Measurements from ENCODE around the gene NLGN1.

NLGN1 gene

DNA sequence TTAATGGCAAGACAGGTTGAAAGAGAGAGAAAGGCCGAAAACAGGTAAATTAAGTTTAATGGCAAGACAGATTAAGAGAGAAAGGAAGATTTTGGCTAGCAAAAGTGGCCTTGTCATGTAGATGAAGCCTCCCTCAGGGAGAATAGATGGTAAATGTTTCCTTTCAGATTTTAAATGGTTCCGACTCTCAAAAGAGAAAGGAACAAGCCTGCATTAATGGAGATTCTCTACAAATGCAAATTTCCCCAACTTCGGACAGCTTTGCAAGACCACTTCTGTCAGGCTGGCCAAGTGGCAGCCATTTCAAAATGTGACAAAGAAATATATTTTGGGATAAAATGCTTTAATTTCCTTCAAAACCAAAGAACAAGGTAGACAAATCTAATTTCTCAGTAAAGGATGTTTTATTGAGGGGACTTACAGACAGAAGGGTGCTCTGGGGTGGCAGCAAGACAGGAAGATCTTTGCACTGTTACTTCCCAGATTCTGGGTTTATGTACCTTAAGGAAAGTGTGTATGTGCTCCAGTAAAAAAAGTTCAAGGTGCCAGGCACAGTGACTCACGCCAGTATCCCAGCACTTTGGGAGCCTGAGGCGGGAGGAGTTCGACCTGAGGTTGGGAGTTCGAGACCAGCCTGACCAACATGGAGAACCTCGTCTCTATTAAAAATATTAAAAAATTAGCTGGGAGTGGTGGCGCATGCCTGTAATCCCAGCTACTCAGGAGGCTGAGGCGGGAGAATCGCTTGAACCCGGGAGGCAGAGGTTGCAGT, 835.3 kb downstream of the NLGN1 start:
- no peak for DNase-seq (ENCODE audit: low spot score)
- in situ Hi-C loops (cut with MboI; ENCODE audit: low pct_unique_long_range_greater_than_20kb, low sequenced_read_pairs, unreplicated experiment) = no loop called here
- no peak for TF ChIP-seq CTCF (IDR thresholded peaks at IDR 0.05; ENCODE audit: extremely low read depth, insufficient read depth, missing control alignments)

DNA sequence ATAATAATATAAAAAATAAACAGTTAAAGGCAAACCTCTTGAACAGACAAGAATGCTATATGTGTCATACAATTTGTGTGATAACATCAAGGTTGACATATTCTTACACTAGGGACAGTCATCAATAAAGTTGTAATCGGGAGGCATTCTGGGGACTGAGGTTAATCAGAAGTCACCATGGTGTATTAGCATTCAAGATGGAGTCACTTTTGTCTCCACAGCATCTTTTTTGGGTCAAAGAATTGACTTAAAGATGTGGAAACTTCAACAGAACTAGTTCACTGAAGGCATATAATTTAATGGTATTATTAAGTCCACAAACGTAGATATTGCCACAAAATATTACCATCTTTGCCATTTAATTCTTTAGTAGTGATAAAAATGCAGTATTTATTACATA, 836.0 kb downstream of the NLGN1 start:
- TF ChIP-seq CTCF (IDR thresholded peaks at IDR 0.05; ENCODE audit: extremely low read depth, insufficient read depth, missing control alignments) = no peak
- in situ Hi-C loops (cut with MboI; ENCODE audit: low pct_unique_long_range_greater_than_20kb, low sequenced_read_pairs, unreplicated experiment) = no loop called here
- no peak for DNase-seq (ENCODE audit: low spot score)

DNA sequence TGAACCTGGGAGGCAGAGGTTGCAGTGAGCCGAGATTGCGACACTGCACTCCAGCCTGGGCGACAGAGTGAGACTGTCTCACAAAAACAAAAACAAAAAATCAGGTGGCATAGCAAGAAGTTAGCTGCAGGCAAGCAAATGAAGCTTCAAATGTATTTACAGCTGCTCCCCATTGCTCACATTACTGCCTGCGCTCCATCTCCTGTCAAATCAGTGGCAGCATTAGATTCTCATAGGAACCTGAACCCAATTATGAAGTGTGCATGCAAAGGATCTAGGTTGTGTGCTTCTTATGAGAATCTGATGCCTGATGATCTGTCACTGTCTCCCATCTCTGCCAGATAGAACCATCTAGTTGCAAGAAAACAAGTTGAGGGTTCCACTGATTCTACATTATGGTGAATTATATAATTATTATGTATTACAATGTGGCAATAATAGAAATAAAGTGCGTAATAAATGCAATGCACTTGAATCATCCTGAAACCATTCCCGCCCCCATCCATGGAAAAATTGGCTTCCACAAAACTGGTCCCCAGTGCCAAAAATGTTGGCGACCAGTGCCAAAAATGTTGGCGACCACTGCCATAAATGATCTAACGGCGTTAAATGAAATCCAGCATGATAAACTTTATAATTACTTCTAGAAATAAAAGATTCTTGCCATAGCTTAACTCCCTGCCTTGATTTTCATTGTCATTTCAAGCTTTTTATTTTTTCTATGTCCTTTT, 844.9 kb downstream of the NLGN1 start:
- in situ Hi-C loops (cut with MboI; ENCODE audit: low pct_unique_long_range_greater_than_20kb, low sequenced_read_pairs, unreplicated experiment) = no loop called here
- no peak for TF ChIP-seq CTCF (IDR thresholded peaks at IDR 0.05; ENCODE audit: extremely low read depth, insufficient read depth, missing control alignments)
- no peak for DNase-seq (ENCODE audit: low spot score)

- in situ Hi-C loops (cut with MboI; ENCODE audit: low pct_unique_long_range_greater_than_20kb, low sequenced_read_pairs, unreplicated experiment) = no loop called here
- no peak for TF ChIP-seq CTCF (IDR thresholded peaks at IDR 0.05; ENCODE audit: extremely low read depth, insufficient read depth, missing control alignments)
- no peak for DNase-seq (ENCODE audit: low spot score)
Measured at GRCh38 chr3:174243171-174243570, 845.6 kb downstream of the NLGN1 start.

GRCh38 chr3:174247687-174248152, 850.2 kb downstream of the NLGN1 start:
- DNase-seq (ENCODE audit: low spot score) = no peak
- in situ Hi-C loops (cut with MboI; ENCODE audit: low pct_unique_long_range_greater_than_20kb, low sequenced_read_pairs, unreplicated experiment) = no loop called here
- no peak for TF ChIP-seq CTCF (IDR thresholded peaks at IDR 0.05; ENCODE audit: extremely low read depth, insufficient read depth, missing control alignments)

GRCh38 chr3:174251681-174252080, 854.1 kb downstream of the NLGN1 start:
- no peak for TF ChIP-seq CTCF (IDR thresholded peaks at IDR 0.05; ENCODE audit: extremely low read depth, insufficient read depth, missing control alignments)
- in situ Hi-C loops (cut with MboI; ENCODE audit: low pct_unique_long_range_greater_than_20kb, low sequenced_read_pairs, unreplicated experiment) = no loop called here
- DNase-seq (ENCODE audit: low spot score) = no peak
